Measurements from ENCODE around the gene THRB.

THRB gene

DNA sequence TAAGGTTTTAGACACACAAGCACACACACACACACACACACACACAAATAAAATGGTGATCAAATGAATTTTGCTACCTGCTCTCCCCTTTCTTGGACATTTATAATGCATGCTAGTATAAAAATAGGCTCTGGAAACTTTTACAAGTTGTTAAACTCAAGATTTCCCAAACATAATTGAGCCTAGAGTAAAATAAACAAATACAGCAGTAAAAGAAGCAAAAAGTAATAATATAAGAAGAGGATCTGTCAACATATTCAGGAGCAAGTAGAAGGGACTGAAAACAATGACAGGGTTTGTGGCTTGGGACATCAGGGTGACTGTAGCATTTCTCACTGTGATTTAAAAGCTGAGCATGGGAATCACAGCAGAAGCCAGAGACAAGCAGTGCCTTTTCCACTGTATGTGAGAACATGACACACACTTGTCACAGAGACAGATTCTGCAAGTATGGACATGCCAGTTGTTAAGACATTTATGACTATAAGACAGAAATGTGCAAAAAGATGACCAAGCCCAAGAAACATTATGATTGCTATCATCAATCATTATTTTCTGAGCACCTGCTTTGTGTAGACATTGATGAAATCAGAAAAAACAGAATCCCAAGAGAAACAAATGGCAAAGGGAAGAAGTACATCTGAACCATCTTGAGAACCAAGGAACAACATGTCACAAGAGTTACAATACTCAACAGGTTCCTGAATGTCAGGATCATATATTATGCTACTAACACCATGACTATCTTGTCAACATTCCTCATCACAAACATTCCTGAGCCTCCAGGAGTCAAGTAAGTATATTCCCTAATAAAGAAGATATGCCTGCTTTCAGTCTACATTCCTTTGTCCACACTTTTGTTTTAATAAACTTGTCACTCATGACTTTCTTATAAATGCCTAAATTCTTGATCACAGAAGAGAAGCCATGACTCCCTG is 7.1 kb downstream of the THRB start:
- no peak for DNase-seq (ENCODE audit: low read depth)

- no peak for DNase-seq (ENCODE audit: low read depth)
Measured at GRCh38 chr3:24485511-24485910, 9.1 kb downstream of the THRB start.

GRCh38 chr3:24483873-24484272 is 10.8 kb downstream of the THRB start:
- DNase-seq (ENCODE audit: low read depth): no peak

GRCh38 chr3:24482096-24482705 is 12.4 kb downstream of the THRB start:
- no peak for DNase-seq (ENCODE audit: low read depth)

DNA sequence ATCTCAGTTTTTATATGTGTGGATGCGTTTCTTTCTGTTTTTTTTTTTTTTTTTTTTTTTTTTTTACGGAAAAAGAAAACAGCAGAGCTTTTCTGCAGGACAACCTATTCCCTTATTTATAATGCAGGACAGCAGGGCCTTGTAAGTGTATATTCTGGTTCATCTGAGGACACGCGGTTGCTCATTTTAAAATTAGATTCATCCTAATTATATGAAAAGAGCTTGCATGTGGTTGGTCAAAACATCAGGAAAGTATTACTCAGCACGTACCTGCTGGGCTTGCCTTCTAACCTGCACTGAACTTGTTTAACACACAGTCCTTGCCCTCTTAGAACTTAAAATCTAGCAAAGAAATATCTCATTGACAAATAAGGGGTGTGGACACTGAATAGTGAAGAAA is 13.5 kb downstream of the THRB start:
- DNase-seq (ENCODE audit: low read depth): no peak

GRCh38 chr3:24480497-24480896 is 14.2 kb downstream of the THRB start:
- DNase-seq (ENCODE audit: low read depth): no peak

DNA sequence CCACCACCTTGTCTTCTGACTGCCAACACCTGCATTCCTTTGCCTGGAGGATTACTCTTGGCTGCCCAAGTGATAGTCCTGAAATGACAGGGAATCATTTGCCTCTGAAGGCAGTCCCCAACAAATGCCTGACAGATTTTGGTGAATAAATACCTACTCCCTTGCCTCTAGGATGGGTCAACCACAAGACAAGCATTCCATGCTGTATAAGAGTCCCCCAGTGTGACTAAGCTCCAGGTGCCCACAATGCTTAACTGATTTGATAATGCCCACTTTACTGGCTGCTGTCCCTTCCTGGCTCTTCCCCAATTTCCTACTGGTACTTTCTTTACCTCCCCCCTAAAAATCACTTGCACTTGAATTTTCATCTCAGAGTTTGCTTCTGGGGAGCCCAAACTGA is 14.8 kb downstream of the THRB start:
- DNase-seq (ENCODE audit: low read depth): no peak

DNA sequence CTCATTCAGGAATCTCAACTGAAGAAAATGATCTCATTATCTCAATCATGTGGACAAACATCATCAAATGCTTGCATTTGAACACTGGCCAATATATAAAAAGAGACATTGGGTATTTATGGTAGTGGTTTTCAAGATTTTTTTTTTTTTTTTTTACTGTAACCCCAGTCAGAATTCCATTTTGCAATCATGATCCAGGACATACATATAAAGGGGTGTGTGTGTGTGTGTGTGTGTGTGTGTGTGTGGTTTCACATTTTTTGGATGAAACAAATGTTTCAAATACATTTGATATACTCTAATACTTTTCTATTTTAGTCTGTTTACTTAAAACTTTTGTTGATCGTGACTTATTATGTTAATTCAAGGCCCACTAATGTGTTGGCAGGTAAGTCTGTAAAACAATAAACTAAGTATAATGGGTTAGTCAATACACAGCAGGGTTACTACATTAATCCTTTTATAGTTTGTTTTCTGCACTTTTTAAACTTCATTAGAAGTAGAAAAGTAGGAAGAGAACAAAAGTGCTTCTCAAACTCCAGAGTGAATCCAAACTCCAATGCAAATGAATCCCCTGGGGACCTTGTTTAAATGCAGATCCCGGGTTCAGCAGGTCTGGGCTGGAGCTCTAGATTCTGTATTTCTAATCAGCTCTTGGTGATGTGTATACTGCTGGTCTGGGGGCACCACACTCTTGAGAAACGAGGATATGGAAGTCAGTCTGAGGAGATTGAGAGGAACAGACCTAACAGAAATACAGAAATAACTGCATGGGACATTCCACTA is 17.6 kb downstream of the THRB start:
- no peak for DNase-seq (ENCODE audit: low read depth)

DNA sequence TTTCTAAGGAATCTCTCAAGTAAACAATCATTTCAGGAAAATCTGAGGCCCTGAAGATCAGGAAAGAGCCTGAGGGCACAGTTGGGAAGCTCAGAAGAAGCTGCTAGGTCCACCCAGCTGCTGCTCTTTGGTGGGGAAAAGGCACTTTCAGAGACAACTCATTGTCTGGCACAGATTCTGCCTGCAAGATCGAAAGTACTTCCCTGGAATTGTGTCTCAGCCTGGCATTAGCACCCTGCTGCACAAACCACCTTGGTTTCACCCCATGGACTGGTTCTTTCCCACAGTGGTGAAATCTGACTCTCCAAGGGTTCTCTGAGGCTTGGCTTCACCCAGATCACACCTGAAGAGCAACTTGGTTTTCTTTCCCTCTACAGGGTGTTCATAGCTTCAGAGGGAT is 18.7 kb downstream of the THRB start:
- no peak for DNase-seq (ENCODE audit: low read depth)

DNA sequence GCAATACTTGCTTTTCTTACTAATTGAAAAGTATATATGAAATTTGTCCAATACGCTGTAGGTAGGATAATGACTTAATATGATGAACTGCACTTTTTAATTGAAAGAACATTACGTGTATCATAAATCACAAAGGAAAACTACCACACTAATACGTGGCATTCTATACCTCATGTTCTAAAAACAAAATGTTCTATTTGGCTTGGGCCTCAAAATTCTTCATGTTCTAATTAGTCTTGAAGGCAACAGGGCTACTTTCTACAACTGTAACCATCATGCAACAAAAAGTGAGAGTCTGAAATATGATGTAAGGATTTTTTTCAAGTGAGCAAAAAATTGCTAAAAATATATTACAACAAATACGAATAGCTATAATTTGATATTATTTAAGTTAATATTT is 19.8 kb downstream of the THRB start:
- no peak for DNase-seq (ENCODE audit: low read depth)

DNA sequence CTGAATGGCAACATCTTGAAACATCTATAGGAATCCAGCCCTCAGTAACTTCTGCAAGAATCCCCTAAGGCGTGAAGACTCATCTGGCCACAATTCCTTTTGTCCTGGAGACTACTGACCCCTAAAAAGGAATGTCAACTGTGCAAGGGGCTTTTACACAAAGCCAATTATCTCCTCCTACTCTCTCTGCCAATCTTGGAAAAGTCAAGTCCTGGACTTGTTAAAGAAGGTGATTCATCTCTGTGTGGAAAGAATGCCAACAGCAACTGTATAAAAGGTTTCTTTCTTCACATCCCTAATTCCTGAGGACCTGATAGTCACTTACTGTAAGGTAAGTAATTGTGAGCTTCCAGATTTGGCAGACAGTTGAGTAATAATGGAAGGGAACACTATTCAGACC is 22.3 kb downstream of the THRB start:
- no peak for DNase-seq (ENCODE audit: low read depth)

GRCh38 chr3:24471486-24471885 is 23.2 kb downstream of the THRB start:
- DNase-seq (ENCODE audit: low read depth): no peak

- DNase-seq (ENCODE audit: low read depth): no peak
Measured at GRCh38 chr3:24470277-24470676, 24.4 kb downstream of the THRB start.

DNA sequence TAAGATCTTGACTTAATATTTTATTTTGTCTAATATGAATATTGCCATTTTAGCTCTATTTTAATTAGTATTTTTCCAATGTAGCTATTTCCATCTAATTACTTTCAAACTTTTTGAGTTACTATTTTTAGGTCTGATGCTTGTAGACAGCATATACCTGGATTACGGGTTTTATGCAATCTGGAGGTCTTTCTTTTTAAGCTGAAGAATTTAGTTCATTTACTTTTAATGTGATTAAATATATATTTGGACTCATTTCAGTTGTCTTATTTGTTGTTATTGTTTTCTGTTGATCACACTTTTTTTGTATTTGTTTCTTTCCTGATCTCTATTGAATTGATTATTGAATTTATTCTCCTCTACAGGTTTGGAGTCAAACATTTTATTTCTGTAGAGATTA is 30.3 kb downstream of the THRB start:
- DNase-seq (ENCODE audit: low read depth): no peak

- DNase-seq (ENCODE audit: low read depth): no peak
Measured at GRCh38 chr3:24462737-24463136, 31.9 kb downstream of the THRB start.

DNA sequence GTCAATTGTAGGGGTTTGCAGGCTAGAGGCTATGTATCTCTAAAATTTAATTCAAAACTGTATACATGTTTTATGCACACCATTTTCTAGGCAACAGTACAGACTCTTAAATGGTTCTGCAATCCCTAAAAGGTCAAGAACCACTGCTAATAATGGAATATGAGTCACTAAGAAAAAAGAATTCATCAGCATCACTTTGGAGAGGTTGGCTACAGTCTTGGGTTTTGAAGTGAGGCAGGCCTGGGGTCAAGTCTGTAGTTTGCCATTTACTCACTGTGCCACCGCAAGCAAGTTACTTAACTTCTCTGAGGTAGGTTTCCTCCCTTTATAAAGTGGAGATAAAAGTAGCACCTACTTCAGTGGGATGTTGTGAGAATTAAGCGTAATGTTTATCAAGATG is 33.7 kb downstream of the THRB start:
- no peak for DNase-seq (ENCODE audit: low read depth)

- no peak for DNase-seq (ENCODE audit: low read depth)
Measured at GRCh38 chr3:24457719-24458118, 36.9 kb downstream of the THRB start.

- DNase-seq (ENCODE audit: low read depth): no peak
Measured at GRCh38 chr3:24454856-24455255, 39.8 kb downstream of the THRB start.

DNA sequence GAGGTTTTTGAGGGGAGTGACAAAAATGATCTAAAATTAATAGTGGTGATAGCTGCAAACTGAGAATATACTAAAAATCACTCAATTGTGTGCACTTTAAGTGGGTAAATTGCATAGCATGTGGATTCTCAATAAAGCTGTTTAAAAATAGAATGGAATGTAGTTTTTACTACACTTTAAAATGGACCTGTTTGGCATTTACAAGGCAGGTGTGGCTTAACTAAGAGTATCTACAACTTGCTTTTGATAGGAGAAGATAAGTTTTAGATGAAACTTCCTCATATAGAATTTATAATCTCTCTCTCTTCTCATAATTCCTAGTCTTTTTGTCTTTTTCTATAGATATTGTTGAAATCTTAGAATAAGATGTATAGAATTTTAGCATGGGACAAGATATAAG is 40.3 kb downstream of the THRB start:
- no peak for DNase-seq (ENCODE audit: low read depth)

DNA sequence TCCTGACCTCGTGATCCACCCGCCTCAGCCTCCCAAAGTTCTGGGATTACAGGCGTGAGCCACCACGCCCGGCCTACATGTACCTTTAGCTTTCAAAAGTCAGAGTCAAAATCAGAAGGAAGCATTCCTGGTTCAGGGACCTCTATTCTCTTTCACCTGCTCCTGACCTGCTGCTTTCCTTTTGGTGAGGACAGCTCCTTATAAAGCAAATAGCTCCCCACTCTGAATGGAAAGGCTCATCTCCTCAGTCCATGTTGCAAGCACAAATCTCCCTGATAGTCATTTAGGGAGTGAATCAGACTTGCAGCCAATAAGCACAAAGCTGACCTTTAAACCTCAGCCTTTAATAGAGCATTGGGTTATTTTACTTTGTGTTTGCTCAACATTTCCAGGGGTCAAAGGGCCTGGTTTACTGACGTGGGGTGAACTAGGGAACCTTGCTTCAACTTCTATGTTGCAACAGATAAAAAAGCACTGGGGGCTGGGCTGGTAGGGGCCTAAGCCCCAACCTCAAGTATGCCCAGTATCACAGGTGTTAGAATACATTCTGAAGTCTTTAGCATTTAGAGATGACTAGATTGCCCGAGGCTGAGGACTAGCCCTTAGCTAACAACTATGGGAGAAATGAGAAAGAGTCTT is 43.1 kb downstream of the THRB start:
- DNase-seq (ENCODE audit: low read depth): no peak

DNA sequence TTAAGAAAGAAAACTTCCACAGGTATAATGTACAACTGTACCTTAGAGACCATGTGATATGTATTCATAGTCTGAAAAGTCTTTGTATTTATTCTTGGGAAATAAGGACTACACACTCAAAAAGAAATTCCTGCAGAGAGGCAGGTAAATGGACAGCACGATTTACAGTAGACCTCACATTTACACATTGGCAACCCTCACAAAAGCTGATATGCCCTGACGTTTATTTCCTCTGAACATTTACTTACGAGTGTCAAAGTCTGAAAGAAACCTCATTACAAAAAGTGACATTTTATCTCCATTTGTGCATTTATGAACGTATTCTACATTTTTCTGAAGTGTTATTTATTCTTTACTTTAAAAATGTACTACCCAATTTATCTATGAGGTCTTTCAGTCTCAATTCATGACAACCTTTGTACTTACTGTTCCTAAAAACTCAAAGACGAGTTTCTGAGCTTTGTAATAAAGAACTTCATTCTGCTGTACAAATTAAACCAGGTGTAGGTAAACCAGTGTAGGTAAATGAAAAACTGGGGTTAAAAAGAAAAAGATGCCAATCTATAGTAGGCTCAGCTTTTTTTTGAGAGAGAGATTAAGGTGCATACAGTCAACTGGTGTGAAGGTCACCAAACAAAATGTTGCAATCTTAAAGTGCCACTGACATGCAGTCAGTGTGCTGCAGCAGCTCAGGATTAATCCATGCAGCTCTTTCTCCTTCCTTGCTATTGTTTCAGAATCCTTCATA is 44.3 kb downstream of the THRB start:
- no peak for DNase-seq (ENCODE audit: low read depth)

DNA sequence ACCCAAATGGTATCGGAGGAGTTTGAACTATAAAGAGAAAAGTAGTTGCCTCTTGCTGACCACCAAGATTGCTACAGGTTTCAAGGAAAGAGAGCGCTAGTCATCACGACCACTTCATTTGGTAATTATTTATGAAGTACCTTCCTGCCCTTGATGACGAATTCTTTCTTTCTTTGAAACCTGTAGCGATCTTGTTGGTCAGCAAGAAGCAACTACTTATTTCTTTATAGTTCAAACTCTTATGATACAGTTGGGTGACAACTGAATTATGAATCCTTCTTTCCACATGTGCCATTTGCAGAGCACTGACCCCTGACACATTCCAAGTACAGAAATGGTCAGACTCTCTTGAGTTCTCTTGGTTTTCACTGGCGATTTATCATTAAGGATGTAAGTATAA is 46.8 kb downstream of the THRB start:
- no peak for DNase-seq (ENCODE audit: low read depth)

Data from HS-27A (cell line).